Body of pancreas (tissue), 4 donors: ENCODE data around the gene RPS21. TPM values are rescaled to one million over a fixed set of nuclear protein-coding genes. Genes with fewer than 3 reads are reported as not detected.
A peak's percentile ranks its signal among the peaks of the same experiment; 100 is the strongest.

ENCODE experiments used
- ATAC-seq: fragments of 150-250 bp; one replicate; pipeline ENCODE4 v1.9.1; 2016
- DNase-seq, 4 donors: peaks; one replicate each; pipeline ENCODE4 v3.0.0-alpha.2; 2019
- H3K27ac ChIP-seq, 4 donors: fragments of 200-600 bp; sonication (generic); 1 replicate in 3 of 4; 2 replicates in 1 of 4; pipeline versions ENCODE4 v1.5.1 to v1.6.1; 2016 to 2019; ENCODE audit warnings: mild to moderate bottlenecking in 1 of 4, mixed read lengths in 1 of 4, moderate library complexity in 1 of 4
- H3K27me3 ChIP-seq, 2 donors: fragments of 200-600 bp; sonication (generic); one replicate each; pipeline ENCODE4 v1.6.0; 2016; ENCODE audit warnings: mild to moderate bottlenecking in 1 of 2
- H3K36me3 ChIP-seq, 2 donors: fragments of 200-600 bp; sonication (generic); replicated peaks in 1 of 2; 2 replicates each; pipeline ENCODE4 v1.5.1; 2016; ENCODE audit warnings: low read depth in 2 of 2; ENCODE audit not compliant: insufficient read depth in 1 of 2
- H3K4me1 ChIP-seq: fragments of 200-600 bp; sonication (generic); one replicate; pipeline ENCODE4 v1.6.0; 2016
- H3K4me3 ChIP-seq, 2 donors: fragments of 200-600 bp; sonication (generic); 1 replicate in 1 of 2; 2 replicates in 1 of 2; pipeline ENCODE4 v1.5.1; 2016 to 2019
- H3K9me3 ChIP-seq, 3 donors: fragments of 200-600 bp; sonication (generic); 1 replicate in 2 of 3; 2 replicates in 1 of 3; pipeline ENCODE4 v1.5.1; 2016
- POLR2A ChIP-seq, 3 donors: fragments of 450-650 bp; IDR thresholded peaks; one replicate each; pipeline ENCODE4 v1.6.1; 2016; ENCODE audit warnings: antibody characterized with exemption in 3 of 3, mild to moderate bottlenecking in 2 of 3
- WGBS, 2 donors: methylation state at CpG; one replicate each; pipeline ENCODE4 v1.1.5; 2017; 5-methylcytosine and 5-hydroxymethylcytosine counted together
- intact Hi-C: fragments of 100-400 bp; cut with DNase I; formaldehyde crosslinking; loops from one replicate; pipeline ENCODE4 v1.15.1; 2023
- total RNA-seq, 2 donors: library from RNA; depleted of rRNA; stranded (reverse); fragments of >200 nt; gene quantifications; one replicate each; pipeline ENCODE4 v1.1.0, GENCODE V29; 2016
- TF ChIP-seq, protein P1 (sequence below), 7 experiments: fragments of 450-650 bp in 4 of 7; fragments of 200-600 bp in 3 of 7; sonication (generic) in 3 of 7; IDR thresholded peaks; one replicate each; pipeline ENCODE4 v1.5.1; 2016 to 2019; ENCODE audit warnings: antibody characterized with exemption in 7 of 7

RPS21 gene
- total RNA-seq, 2 donors from 2014 or later = 654 to 656 TPM

DNA sequence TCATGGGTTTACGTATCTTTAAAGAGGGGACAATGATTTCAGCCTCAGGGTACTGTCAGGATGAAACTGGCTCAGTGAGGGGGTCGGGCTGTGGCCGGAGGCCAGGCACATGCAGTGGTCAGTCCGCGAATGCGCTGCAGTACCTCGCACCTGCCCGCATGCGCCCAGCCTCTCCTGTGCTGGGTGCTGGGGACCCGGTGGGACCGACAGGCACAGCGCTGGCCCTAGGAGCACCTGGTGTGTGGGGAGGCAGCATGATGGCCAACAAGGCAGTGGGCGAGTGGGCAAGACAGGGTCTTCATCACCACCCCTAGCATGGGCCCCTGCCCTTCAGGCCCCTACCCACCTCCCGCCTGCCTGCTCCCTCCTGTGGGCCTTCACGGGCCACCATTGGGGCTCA, 21.2 kb downstream of the RPS21 start:
- no peak for DNase-seq
- H3K36me3 ChIP-seq = no peaks in the 10 kb centered on the region
- WGBS, 2 donors = 82 to 85% methylated on average over 12 to 15 of the region's 15 CpGs
- intact Hi-C loops = no loop called here
- no peaks in the 10 kb centered on the region for H3K27me3 ChIP-seq
- TF ChIP-seq, protein P1, sequence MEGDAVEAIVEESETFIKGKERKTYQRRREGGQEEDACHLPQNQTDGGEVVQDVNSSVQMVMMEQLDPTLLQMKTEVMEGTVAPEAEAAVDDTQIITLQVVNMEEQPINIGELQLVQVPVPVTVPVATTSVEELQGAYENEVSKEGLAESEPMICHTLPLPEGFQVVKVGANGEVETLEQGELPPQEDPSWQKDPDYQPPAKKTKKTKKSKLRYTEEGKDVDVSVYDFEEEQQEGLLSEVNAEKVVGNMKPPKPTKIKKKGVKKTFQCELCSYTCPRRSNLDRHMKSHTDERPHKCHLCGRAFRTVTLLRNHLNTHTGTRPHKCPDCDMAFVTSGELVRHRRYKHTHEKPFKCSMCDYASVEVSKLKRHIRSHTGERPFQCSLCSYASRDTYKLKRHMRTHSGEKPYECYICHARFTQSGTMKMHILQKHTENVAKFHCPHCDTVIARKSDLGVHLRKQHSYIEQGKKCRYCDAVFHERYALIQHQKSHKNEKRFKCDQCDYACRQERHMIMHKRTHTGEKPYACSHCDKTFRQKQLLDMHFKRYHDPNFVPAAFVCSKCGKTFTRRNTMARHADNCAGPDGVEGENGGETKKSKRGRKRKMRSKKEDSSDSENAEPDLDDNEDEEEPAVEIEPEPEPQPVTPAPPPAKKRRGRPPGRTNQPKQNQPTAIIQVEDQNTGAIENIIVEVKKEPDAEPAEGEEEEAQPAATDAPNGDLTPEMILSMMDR (IDR thresholded peaks at IDR 0.05) = no peak
- no peak for TF ChIP-seq POLR2A (IDR thresholded peaks at IDR 0.05)
- no peaks in the 10 kb centered on the region for H3K9me3 ChIP-seq
- no peak overlapping the region for H3K4me3 ChIP-seq
- H3K4me1 ChIP-seq = peaks cover 46% of the 10 kb centered on the region
- ATAC-seq = no peak
- H3K27ac ChIP-seq = no peak overlapping the region

DNA sequence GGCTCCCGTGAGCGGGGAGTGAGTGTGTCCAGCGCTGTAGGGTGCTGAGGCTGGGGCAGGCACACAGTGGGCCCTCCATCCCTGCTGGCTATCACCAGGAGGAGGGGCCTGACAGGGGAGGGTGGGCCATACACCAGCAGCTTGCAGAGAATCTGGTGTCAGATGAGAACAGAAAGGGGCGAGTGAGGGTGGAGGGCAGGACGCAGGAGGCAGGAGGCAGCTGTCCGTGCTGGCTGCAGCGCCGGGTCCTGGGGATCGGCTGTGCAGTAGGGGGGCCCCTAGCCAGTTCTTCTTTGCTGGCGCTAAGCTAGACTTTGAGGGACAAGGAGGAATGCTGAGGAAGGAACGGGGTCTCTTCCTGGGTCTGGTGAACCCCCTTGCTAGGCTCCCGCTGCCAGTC, 21.7 kb downstream of the RPS21 start:
- no peak for ATAC-seq

DNA sequence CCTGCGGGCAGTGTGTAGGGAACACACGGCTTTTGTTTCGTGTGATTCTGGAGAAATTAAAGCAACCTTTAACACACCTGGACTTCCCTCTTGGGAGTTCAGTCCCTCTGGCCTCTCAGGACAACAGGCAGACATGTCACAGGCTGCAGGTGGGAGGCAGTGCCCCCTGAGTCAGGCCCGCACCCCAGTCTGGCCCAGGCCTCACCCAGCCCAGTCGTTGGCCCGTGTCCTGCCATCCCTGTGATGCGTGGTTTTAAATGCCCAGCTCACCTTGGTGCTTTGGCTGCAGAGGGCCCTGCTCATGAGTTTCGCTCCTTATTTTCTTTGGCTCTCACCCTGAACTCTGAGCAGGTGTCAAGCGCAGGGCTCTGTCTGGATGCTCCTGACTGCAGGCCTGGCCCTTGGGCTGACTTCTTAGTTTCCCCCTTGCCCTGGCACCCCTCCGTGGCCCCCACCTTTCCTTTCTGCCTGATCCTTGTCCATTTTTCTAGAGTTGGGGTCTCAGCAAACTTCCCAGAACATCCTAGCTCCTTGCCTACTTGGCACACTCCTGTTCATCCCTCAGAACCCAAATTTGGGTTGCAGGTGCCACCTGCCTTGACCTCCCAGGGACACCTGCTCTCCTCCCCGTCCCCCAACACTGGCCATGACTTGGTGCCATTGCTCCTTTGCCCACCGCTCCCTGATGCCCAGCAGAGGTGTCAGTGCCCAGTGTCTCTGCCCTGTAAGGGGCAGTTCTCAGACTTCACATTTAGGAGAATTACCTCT, 22.4 kb downstream of the RPS21 start:
- intact Hi-C loops = no loop called here
- WGBS, 2 donors = 61 to 71% methylated on average over 12 of the region's 12 CpGs
- Histone ChIP-seq H3K4me1 (peaks cover 46% of the 10 kb centered on the region), H3K27ac (no peak overlapping the region), H3K27me3 (no peaks in the 10 kb centered on the region), H3K36me3 (no peaks in the 10 kb centered on the region), H3K9me3 (no peaks in the 10 kb centered on the region), H3K4me3 (no peak overlapping the region)
- no peak for TF ChIP-seq POLR2A (IDR thresholded peaks at IDR 0.05)
- TF ChIP-seq, protein P1 (IDR thresholded peaks at IDR 0.05) = no peak
- no peak for DNase-seq
- no peak for ATAC-seq

More for the DNA sequence above, 21.7 kb downstream of the RPS21 start:
- Histone ChIP-seq H3K36me3 (no peaks in the 10 kb centered on the region), H3K4me3 (no peak overlapping the region), H3K27me3 (no peaks in the 10 kb centered on the region), H3K4me1 (peaks cover 46% of the 10 kb centered on the region), H3K27ac (no peak overlapping the region), H3K9me3 (no peaks in the 10 kb centered on the region)
- 78 to 83% methylated on average over 6 to 12 of the region's 12 CpGs for WGBS, 2 donors
- intact Hi-C loops = no loop called here
- TF ChIP-seq POLR2A (IDR thresholded peaks at IDR 0.05) = no peak
- TF ChIP-seq, protein P1 (IDR thresholded peaks at IDR 0.05) = no peak
- no peak for DNase-seq

DNA sequence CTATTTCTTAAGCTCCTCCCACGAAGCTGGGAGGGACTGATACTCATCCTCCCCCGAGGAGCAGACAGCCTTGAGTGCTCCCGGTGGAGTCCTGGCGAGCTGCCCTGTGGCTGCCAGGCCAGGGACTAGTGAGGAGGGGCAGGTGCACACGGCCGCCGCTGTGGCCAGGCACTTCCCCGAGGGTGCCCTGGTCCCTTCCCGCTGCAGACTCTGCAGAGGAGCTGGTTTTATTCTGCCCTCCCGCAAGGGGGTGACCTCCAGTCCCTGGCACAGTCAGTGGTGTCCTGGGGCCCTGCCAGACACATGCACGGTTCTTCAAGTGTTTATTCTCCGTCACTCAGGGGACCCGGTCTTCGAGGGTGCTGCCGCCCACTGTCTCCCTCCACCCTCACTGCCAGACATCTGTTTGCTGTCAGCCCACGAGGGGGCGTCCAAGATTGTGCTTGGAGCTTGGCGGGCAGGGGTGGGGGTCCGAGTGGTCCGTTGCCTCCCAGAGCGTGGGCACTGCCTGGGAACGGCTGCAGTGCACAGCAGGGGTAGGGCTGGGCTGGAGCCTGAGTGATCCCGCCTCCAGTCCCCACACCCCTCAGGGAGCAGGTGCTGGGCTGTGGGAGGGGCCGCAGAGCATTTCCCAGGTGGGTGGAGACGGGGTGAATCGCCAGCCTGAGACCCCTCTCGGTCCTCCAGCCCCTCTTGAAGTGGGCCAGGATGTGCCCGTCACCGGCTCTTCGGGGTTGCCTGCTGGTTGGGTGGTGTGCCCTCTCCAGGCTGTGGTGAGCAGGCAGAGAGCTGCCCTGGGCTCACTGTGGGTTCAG, 23.2 kb downstream of the RPS21 start:
- H3K27me3 ChIP-seq = no peaks in the 10 kb centered on the region
- intact Hi-C loops = no loop called here
- H3K4me1 ChIP-seq = peaks cover 46% of the 10 kb centered on the region
- H3K36me3 ChIP-seq = no peaks in the 10 kb centered on the region
- TF ChIP-seq, protein P1 (IDR thresholded peaks at IDR 0.05) = peak in 6 of 7 experiments; percentile 14 to 49 (median 34)
- no peak for TF ChIP-seq POLR2A (IDR thresholded peaks at IDR 0.05)
- peak overlapping the region in 2 of 4 donors; percentile 9 to 27 for H3K27ac ChIP-seq
- WGBS, 2 donors = 8% methylated on average over 28 of the region's 30 CpGs; no CpG with 5 or more reads in 1 of the 2 donors
- peak; percentile 71 to 89 (median 84) for DNase-seq
- no peak overlapping the region for H3K4me3 ChIP-seq
- no peaks in the 10 kb centered on the region for H3K9me3 ChIP-seq
- ATAC-seq = peak; percentile 38
